Measurements from ENCODE around the gene GVQW3.
"Not testable (repeated sequence)": the region's sequence is repeated elsewhere in the genome, so short reads cannot be mapped to it uniquely, and the experiment has no call there.

Gene GVQW3

GRCh38 chr11:76391021-76391420 lies 9.9 kb downstream of the GVQW3 start:
- no peak for DNase-seq

DNA sequence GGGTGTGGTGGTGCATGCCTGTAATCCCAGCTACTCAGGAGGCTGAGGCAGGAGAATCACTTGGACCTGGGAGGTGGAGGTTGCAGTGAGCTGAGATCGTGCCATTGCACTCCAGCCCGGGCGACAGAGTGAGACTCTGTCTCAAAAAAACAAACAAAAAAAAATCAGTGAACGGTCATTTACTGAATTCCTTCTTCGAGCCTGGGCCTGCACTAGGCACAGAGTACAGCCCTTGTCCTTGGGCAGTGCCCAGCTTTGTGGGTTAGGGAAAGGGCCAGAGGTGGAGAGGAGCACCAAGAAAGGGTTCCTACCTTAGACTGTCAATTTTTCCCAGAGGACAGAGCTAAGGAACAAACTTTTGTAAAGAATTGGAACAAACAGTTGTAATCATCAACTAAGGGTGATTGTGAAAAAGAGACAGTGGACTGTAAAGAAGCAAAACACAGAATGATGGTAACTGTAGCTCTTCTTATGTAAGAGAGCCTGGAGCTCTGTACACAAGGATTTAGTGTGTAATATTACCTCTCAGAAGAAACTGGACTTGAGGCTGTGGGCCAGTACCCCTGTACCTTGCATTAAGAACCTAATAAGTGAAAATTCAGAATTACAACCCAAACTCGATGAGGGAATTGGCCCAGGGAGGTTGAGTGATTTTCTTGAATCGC lies 10.8 kb downstream of the GVQW3 start:
- no peak for DNase-seq

DNA sequence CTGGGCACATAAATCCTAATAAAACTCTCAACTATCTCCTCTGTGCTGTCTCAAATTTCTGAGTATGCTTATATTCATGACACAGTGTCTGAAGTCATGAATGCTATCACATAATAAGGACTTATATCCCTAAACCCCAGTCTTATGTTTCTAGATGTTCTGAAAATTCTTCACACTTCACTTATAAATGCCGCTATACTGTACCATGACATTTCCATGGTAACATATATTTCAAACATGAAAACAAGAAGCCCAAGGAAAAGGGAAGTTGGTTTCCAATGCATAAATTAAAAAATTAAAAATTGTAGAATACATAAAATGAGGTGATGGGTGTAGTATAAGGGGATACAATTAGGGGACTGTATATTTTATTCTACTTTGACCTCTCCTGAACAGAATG lies 11.7 kb downstream of the GVQW3 start:
- DNase-seq = no peak

DNA sequence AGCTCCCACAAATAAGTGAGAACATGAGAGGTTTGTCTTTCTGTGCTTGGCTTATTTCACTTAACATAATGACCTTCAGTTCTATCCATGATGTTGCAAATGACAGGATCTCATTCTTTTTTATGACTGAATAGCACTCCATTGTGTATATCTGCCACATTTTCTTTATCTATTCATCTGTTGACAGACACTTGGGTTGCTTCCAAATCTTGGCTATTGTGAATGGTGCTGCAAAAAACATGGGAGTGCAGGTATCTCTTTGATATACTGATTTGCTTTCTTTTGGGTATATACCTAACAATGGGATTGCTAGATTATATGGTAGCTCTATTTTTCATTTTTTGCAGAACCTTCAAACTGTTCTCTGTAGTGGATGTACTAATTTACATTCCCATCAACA lies 13.3 kb downstream of the GVQW3 start:
- no peak for DNase-seq

- DNase-seq = no peak
These were observed 14.2 kb downstream of the GVQW3 start for GRCh38 chr11:76395296-76395695.

GRCh38 chr11:76397383-76397782 lies 16.3 kb downstream of the GVQW3 start:
- no peak for DNase-seq

DNA sequence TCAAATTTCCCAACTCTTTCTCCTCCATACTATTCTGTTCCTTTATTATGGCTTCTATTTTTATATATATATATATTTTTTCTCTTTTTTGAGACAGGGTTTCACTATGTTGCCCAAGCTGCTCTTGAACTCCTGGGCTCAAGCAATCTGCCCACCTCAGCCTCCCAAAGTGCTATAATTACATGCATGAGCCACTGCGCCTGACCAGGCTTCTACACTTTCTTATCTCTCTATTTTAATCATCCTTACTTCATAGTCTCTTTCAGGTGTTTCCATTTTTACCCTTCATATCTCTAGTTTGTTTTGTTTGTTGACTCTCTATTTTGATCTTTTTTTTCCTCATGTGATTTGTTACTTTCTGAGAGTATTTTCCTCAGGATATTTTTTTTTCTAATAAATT lies 19.8 kb downstream of the GVQW3 start:
- DNase-seq = no peak

- DNase-seq = not testable (repeated sequence)
These were observed 20.4 kb downstream of the GVQW3 start for GRCh38 chr11:76401484-76401883.

- DNase-seq = no peak
These were observed 25.2 kb downstream of the GVQW3 start for GRCh38 chr11:76406359-76406758.

DNA sequence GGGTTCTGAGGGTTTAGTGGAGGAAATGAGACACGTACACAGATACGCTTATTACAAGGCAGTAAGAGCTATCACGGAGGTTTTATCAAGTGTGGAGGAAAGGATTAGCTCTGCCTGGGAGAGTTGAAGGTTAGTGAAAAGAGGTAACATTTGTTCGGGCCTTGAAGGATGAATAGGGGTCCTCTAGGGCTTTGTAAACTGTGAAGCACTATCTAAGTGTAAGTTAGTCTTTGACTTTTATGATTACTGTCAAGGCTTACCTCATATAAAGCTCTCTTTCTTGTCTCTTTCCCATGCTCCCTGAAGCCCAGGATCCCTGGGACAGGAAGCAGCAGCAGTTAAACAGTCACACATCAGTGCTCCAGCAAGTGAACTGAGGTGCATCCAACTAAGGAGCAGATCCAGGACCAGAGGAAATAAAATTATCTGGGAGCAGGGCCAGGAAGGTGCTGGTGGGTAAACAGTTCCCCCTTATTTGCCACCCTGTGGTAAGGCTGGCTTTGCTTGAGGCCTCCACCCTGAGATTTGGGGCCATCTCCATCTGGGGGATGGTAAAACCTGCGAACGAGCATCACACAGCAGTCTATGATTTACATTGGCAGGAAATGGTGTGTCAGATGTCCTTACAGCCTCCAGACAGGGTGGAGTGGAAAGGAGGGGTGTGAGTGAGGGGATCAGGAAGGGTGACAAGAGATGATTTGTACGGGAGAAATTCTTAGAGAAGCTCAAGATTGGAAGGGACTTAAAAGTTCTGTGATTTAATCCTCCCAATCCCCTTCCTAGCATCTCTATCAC lies 27.2 kb downstream of the GVQW3 start:
- no peak for DNase-seq

GRCh38 chr11:76410851-76411357 lies 29.8 kb downstream of the GVQW3 start:
- no peak for DNase-seq

DNA sequence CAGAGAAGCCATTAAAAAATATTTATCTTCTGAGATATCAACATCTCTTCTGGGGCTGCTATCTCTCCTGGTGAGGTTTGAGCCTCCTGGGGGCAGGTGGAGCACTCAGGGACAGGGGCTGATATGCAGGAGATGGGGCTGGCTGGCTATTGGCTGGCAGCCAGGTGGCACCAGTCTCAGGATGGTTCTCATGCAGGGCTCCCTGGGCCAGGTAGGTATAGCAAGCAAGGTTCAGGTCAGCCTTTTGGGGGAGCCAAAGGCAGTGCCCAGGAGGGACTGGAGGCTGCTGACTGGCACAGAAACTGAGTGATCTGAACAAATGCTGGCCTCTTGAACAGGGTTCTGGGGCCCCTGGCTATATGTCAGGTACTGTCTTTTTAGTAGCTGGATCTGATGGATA lies 34.0 kb downstream of the GVQW3 start:
- no peak for DNase-seq

- no peak for DNase-seq
These were observed 38.8 kb downstream of the GVQW3 start for GRCh38 chr11:76419896-76420295.

GRCh38 chr11:76424379-76424778 lies 43.3 kb downstream of the GVQW3 start:
- no peak for DNase-seq

DNA sequence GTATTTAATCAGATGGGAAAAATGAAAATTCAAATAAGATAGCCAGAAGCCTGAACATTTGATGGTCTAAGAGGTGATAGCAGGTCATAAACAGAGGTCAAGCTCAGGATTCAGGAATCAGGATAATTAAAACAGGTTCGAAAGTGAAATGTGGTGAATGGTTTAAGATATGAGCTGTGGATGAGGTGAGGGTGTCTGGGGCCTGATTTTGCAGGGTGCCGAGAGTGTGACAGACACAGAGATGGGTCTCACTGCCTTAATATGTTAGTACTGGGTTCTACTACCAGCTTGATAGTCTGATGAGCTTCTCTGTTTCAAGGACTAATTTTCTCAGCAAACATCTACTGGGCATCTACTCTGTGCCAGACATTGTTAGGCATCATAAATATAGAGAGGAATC lies 43.8 kb downstream of the GVQW3 start:
- DNase-seq = no peak

- DNase-seq = no peak
These were observed 45.5 kb downstream of the GVQW3 start for GRCh38 chr11:76426660-76427059.

DNA sequence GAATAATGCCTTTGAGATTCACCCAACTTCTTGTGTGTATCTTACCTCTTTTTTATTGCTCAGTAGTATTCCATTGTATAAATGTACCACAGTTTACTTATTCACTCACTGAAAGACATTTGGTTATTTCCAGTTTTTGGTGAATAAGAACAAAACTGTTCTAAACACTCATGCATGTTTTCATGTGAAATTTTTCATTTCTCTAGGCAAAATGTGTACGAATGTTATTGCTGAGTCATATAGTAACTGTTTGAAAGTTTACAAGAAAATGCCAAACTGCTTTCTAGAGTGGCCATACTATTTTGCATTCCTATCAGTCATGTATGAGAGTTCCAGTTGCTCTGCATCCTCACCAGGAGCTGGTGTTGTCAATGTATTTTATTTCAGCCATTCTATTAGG lies 54.9 kb downstream of the GVQW3 start:
- no peak for DNase-seq

GRCh38 chr11:76443268-76443980 lies 62.3 kb downstream of the GVQW3 start:
- no peak for DNase-seq

DNA sequence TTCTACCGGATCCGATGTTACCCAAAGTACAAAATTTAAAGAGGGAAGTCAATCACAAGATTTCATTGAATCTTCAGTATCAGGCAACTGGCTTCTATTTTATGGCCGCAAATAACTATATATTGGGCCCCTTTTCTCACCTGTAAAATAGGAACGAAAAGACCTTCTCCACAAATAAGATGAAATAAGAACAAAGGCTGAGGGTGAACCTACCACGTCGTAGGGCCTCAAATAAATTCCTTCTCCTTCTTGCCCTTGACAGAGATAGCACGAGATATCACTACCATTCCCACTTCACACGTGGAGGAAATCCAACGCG lies 62.9 kb downstream of the GVQW3 start:
- DNase-seq = peak; percentile 61

- DNase-seq = peak; percentile 96
These were observed 63.4 kb downstream of the GVQW3 start, which contains the start of gene EMSY for GRCh38 chr11:76444384-76445120. Gene EMSY, plus strand, starts transcription at chr11:76445018. Its CDS starts 1,921 bp downstream, at chr11:76446939.

- peak; percentile 46 for DNase-seq
These were observed 64.3 kb downstream of the GVQW3 start for GRCh38 chr11:76445121-76446084.

GRCh38 chr11:76448506-76448905 lies 67.4 kb downstream of the GVQW3 start:
- no peak for DNase-seq

All from NCI-H748 treated with DMSO at 0.1 percent for 48 hours (cell line).